PC-9 (cell line): Measurements from ENCODE around the gene CD48.

Source experiments
- CTCF ChIP-seq: fragments of 200-600 bp; sonication (generic); conservative IDR thresholded peaks from 2 replicates; pipeline ENCODE4 v1.6.1; 2017; ENCODE audit warnings: mixed run types, antibody characterized with exemption, mild to moderate bottlenecking, moderate library complexity
- EZH2 ChIP-seq: fragments of 200-600 bp; sonication (generic); IDR thresholded peaks from 2 replicates; pipeline ENCODE4 v1.8.0; 2017; ENCODE audit warnings: antibody characterized with exemption, low read depth

GRCh38 chr1:160672789-160673695 is 38.6 kb downstream of the CD48 start:
- no peak for TF ChIP-seq CTCF
- TF ChIP-seq EZH2 = no peak
